GM21447 (cell line): ENCODE results near the gene GALNT14.
A peak's percentile ranks its signal among the peaks of the same experiment; 100 is the strongest.

Experiments used
- ATAC-seq: cut with Tn5 transposase; IDR thresholded peaks from one replicate; pipeline ENCODE4 v1.9.1; 2021; ENCODE audit not compliant: unreplicated experiment

The GALNT14 gene

DNA sequence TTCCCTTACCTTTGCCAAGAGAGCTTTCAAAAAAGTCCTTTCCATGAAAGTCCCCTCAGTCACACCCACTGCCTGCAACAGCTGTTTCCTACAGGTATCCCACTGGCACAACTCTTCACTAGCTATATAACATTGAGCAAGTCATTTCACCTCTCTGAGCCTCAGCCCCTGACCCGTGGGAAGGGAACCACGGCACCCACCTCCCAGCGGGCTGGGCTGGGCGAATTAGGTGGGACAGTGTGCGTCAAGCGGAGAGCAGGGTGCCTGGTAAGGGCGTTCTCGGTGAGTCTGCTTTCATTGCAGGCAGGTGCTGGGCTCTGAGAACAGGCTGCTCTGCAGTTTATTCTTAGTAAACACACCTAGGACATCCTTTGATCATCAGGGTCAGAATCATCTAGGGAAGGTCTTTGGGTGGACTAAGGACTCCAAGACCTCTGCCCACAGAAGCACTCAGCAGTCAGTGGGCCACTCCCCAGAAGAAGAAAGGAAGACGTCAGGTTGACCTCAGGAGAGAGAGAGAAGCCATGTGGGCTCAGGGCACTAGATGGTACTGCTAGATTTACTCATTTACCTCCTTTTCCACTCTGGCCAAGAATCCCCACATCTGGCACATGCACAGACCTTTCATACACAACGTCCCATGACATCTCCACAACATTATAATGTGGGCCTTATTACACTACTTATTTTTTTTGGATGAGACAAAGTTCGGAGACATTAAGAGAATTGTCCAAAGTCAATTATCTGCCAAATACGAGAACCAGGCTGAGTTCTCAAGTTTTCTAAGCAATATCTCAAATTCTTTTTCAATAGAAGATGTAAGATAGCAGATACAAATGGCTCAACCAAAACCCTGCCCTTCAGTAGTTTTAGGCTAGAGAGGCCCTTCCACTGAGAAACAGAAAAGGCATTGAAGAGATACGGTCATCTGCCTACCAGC is 79.9 kb downstream of the GALNT14 start:
- no peak for ATAC-seq

GRCh38 chr2:31057691-31058090 is 80.5 kb downstream of the GALNT14 start:
- no peak for ATAC-seq

DNA sequence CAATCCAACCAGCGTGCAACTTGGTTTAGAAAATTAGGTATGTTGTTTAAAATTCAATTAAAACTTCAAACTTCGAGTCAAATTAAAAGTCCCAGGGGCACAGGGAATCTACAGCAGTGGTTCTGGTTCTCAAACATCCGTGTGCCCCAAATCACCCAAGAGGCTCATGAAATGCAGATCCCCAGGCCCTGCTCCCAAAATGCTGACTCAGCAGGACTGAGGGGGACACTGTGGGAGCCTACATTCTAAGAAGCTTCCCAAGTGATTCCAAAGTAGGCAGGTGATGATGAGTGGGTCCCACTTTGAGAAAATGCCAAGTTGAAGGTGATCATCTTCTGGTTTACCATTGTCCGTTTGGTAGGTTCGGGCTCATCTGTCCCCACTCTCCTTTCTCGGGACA is 82.3 kb downstream of the GALNT14 start:
- ATAC-seq, result no peak

DNA sequence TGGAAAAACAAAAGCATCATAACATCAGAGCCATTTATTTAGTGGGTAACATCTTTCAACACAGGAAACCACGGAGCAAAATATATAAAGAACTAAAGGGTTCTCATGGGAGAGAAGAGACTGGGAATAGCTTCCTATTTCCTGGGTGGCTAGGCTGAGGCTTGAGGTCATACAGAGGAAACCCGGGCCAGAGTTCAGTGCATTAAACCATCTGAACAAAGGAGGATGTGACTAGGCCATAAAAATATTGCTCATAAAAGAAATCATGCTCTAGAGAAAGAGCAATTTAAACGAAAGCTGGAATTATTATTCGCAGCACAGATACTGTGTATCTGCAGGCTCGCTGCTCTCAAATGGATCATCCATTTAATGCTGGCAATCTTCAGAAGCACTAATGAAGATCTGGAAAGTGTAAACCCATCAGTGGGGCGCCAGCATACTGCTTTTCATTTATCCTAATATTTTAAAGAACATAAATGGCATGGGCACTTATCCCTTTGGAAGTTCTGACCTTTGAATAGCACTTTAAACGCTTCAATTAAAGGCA is 83.3 kb downstream of the GALNT14 start:
- ATAC-seq, result no peak

DNA sequence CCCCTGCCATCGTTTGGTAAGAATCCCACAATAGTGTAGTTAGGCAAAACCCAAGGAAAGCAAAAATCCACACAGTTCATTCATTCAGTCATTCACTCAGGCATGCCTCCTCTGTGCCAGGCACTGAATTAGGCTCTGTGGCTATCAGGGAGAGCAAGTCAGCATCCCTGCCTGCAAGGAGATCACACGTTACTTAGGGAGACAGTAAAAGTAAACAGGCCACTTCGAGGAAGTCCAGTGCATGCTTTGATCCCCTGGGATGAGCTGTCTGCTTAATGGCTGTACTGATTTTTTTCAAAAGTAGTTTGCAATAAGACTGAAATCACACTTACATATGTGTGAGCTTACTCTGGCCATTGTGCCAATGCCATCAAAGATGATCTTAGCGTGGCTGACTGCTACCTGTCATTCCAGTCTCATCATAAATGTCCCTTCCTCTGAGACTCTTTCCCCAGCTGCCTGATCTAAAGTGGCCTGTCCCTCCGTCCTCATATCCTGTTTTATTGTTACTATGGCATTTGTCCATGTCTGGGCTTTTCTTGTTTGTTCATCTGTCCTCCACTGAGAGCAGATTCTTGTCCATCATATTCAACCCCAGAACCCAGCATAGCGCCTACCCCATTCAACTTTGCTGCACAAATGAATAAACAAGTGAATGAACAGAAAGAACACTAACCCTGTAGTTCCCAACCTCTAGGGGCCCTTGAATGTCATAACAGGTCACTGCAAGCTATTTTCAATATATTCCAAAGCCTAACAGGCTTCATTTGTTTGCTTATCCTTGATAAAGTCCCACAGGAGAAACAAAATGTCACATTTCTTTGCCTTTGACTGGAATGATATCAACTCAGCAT is 84.1 kb downstream of the GALNT14 start:
- no peak for ATAC-seq

DNA sequence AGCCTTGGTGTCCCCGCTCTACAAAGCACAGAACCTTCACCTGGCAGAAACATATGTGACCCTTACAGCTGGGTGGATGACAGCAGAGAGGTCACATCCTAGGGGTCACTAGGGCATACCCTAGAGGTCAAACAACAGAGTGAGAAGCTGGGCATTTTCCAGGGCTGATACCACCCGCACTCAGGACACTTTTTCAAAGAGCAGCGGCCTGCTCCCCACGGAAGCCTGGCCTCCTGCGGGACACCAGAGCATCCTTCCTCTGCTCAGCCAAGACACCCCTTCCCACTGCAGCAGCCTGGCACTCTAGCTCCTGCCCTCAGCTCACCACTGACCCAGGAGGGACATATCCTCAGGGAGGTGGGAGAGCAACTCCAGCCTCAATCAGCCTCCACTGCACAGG is 86.0 kb downstream of the GALNT14 start:
- ATAC-seq, result no peak

- ATAC-seq, result no peak
These were observed 86.7 kb downstream of the GALNT14 start for GRCh38 chr2:31051258-31052140.

GRCh38 chr2:31049916-31050588 is 88.2 kb downstream of the GALNT14 start:
- ATAC-seq, result no peak

- ATAC-seq, result no peak
These were observed 89.0 kb downstream of the GALNT14 start for GRCh38 chr2:31049264-31049663.

DNA sequence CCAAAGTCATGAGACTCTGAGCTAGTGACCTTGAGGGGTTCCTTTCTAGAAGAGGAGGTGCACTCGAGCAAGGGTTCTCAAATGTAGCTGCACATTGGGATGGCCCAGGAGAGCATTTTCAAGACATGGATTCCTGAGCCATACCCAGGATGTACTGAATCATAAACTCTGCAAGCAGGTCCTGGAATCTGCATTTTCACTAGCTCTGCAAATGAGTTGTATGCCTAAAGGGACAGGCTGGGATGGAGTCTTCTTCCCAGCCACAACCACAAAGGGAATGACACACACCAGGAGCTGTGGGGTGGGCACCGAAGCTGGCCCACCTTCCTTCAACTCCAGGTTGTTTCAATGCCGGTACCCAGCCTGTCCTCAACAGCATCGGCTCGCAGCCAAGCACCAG is 90.6 kb downstream of the GALNT14 start:
- no peak for ATAC-seq

GRCh38 chr2:31038385-31038784 is 99.9 kb downstream of the GALNT14 start:
- no peak for ATAC-seq

GRCh38 chr2:31037058-31037457 is 101.2 kb downstream of the GALNT14 start:
- ATAC-seq, result no peak

- no peak for ATAC-seq
These were observed 105.2 kb downstream of the GALNT14 start for GRCh38 chr2:31033032-31033431.

DNA sequence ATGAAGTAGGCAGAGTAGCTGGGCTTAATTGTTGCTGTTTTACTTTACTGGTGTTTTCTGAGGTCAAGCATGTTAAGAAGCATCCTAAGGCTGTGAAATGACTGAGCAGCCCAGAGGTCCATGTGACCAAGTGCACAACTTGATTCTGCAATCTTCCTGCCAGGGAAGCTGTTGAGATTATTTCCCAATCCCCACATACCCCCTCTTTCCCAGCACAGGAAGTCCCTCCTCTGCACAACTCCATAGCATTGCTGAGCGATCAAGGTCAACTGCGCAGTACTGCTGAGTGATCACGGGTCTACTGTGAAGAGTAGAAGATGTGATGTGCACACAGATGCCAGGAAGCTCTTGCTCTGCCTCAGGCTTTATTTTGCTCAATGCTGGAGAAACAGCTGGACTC is 105.8 kb downstream of the GALNT14 start:
- no peak for ATAC-seq

DNA sequence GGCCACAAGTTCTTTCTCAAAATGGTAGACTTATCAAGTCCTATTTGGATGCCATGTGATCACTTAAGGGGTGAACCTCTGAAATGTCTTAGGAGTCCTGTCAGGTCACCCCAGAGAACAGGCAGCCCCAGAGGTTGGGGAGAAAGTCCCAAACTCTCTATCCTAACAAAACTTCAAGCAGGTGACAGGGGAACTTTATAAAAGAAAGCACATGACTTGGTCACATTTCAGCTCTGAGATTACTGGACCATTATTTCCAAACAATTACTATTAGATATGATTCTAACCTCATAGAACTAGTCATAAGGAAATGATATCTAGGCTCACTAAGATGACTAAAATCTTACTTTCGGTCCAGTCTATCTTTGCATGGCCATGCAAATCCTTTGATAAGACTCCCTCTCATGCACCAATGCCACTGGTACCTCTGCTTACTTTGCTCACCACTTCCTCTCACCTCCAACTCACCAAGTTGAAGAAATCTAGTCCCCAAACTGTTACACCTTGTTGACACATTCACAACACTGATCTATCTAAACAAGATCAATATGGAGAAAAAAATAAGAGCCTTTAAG is 107.0 kb downstream of the GALNT14 start:
- ATAC-seq, result peak; percentile 84

GRCh38 chr2:31028417-31028816 is 109.8 kb downstream of the GALNT14 start:
- ATAC-seq, result no peak

DNA sequence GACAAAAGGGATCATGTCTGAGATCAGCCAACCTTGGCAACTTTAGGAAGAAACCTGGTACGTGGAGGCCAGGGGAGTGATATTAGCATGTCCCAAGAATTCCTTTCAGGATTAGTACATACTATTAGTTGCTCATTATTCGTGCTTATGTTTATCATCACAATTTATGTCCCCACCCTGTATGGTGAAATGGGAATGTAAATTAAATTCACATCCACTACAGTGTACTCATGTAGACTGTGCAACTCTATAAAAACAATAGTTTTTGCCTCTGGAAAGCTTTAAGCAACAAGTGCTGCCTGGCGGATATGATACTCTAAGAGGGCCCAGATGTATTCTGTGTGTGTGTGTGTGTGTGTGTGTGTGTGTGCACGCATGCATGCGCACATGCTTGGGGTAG is 110.7 kb downstream of the GALNT14 start:
- ATAC-seq, result no peak

- ATAC-seq, result no peak
These were observed 114.7 kb downstream of the GALNT14 start for GRCh38 chr2:31023541-31023940.

DNA sequence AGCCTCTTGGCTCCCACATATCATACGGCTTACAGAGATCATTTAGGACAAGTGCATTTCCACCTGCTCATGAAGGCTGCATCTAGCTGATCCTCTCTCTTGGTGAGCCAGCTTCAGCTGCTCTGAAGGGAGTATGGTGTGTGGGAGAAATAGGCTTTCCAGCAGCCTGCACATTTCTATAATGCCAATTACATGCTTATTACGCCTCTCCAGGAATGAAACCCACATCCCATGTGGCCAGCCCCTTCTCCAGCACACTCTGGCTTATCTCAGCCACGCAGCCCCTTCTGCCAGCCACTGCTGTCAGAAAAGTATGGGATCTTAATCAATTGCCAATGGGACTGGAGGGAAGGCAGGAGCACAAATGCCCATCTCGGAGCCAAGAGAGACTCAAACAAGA is 117.5 kb downstream of the GALNT14 start:
- no peak for ATAC-seq

DNA sequence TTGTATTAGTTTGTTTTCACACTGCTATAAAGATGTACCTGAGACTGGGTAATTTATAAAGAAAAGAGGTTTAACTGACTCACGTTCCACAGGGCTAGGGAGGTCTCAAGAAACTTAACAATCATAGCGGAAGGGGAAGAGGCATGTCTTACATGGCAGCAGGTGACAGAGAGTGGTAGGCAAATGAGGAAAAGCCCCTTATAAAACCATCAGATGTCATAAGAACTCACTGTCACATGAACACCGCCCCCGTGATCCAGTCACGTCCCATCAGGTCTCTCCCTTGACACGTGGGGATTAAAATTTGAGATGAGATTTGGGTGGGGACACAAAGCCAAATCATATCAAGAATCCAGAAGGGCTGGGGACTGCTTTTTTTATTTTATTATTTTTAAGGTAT is 120.0 kb downstream of the GALNT14 start:
- ATAC-seq, result no peak
